Muscle of arm (tissue), 12 donors: Measurements from ENCODE around the gene DPYSL5. TPM values are rescaled to one million over a fixed set of nuclear protein-coding genes. Genes with fewer than 3 reads are reported as not detected.

Experiments
- DNase-seq: peaks from one replicate; pipeline ENCODE4 v3.0.0-alpha.2; 2013
- polyA plus RNA-seq, 12 donors: library from polyadenylated mRNA; unstranded; fragments of 120-200 nt; gene quantifications; one replicate each; pipeline ENCODE4 v1.2.1, GENCODE V29; 2013; ENCODE audit not compliant: insufficient read length in 12 of 12

DPYSL5 gene
- polyA plus RNA-seq, 12 donors, result 8.2 to 24.2 (median 21.2) TPM; not detected in 1

GRCh38 chr2:26952374-26952773 is 104.4 kb downstream of the DPYSL5 start:
- no peak for DNase-seq

- no peak for DNase-seq
Measured at GRCh38 chr2:26954135-26954534, 106.2 kb downstream of the DPYSL5 start.

GRCh38 chr2:26957041-26957440 is 109.1 kb downstream of the DPYSL5 start:
- no peak for DNase-seq

- DNase-seq, result no peak
Measured at GRCh38 chr2:26957534-26957933, 109.6 kb downstream of the DPYSL5 start.

- no peak for DNase-seq
Measured at GRCh38 chr2:26959331-26959730, 111.4 kb downstream of the DPYSL5 start.

GRCh38 chr2:26964446-26965130 is 116.7 kb downstream of the DPYSL5 start:
- no peak for DNase-seq

- DNase-seq, result no peak
Measured at GRCh38 chr2:26968001-26968400, 120.1 kb downstream of the DPYSL5 start.

GRCh38 chr2:26969077-26969844 is 121.3 kb downstream of the DPYSL5 start:
- no peak for DNase-seq

GRCh38 chr2:26970244-26970927 is 122.5 kb downstream of the DPYSL5 start, which contains the start of gene MAPRE3:
MAPRE3 (plus strand) TSS chr2:26970637; CDS start chr2:27022219, 51,582 bp downstream.
- DNase-seq, result peak; percentile 72

- DNase-seq, result no peak
Measured at GRCh38 chr2:26970928-26971627, 123.1 kb downstream of the DPYSL5 start.

GRCh38 chr2:26971911-26972786 is 124.2 kb downstream of the DPYSL5 start:
- no peak for DNase-seq

GRCh38 chr2:26974352-26974751 is 126.4 kb downstream of the DPYSL5 start:
- DNase-seq, result no peak

- no peak for DNase-seq
Measured at GRCh38 chr2:26975102-26975501, 127.2 kb downstream of the DPYSL5 start.

GRCh38 chr2:26975656-26976055 is 127.7 kb downstream of the DPYSL5 start:
- DNase-seq, result no peak

GRCh38 chr2:26976237-26976636 is 128.3 kb downstream of the DPYSL5 start:
- DNase-seq, result no peak

- no peak for DNase-seq
Measured at GRCh38 chr2:26977012-26977411, 129.1 kb downstream of the DPYSL5 start.

- no peak for DNase-seq
Measured at GRCh38 chr2:26978061-26978596, 130.2 kb downstream of the DPYSL5 start.

GRCh38 chr2:26979741-26980140 is 131.8 kb downstream of the DPYSL5 start:
- no peak for DNase-seq

- no peak for DNase-seq
Measured at GRCh38 chr2:26980971-26981370, 133.0 kb downstream of the DPYSL5 start.

GRCh38 chr2:26982102-26982742 is 134.3 kb downstream of the DPYSL5 start:
- DNase-seq, result no peak
